Right lobe of liver (tissue), 4 donors: Measurements from ENCODE around the gene FKRP.

Experiments
- POLR2A ChIP-seq: fragments of 450-650 bp; IDR thresholded peaks from one replicate; pipeline ENCODE4 v1.6.1; 2017; ENCODE audit warnings: antibody characterized with exemption, mild to moderate bottlenecking
- TF ChIP-seq, protein P1 (sequence below), 4 donors: fragments of 200-600 bp in 3 of 4; fragments of 450-650 bp in 1 of 4; IDR thresholded peaks; one replicate each; pipeline versions ENCODE4 v1.5.1 to v1.8.0; 2016 to 2022; ENCODE audit warnings: antibody characterized with exemption in 4 of 4, mild to moderate bottlenecking in 2 of 4
- donor health status: DM: no; HTN: no; CAD: no.
- donor health status: DM: no; HTN: no; CAD: no.
- donor health status: DM: no; HTN: yes; CAD: no.

DNA sequence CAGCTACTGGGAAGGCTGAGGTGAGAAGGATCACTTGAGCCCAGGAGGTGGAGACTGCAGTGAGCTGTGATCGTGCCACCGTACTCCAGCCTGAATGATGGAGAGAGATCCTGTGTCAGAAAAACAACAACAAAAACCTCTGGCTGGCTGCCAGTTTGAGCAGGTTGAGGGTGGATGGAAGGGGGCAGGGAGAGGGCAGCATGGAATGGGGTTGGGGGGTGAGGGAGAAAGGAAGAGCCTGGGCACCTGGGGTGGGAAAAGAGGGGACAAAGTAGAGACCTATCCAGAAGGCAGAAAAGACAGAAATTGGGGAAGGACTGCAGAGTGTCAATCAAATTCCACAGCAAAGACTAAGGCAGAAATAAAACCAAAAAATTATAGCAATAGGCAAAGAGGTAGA is 37.8 kb downstream of the FKRP start:
- TF ChIP-seq, protein P1, sequence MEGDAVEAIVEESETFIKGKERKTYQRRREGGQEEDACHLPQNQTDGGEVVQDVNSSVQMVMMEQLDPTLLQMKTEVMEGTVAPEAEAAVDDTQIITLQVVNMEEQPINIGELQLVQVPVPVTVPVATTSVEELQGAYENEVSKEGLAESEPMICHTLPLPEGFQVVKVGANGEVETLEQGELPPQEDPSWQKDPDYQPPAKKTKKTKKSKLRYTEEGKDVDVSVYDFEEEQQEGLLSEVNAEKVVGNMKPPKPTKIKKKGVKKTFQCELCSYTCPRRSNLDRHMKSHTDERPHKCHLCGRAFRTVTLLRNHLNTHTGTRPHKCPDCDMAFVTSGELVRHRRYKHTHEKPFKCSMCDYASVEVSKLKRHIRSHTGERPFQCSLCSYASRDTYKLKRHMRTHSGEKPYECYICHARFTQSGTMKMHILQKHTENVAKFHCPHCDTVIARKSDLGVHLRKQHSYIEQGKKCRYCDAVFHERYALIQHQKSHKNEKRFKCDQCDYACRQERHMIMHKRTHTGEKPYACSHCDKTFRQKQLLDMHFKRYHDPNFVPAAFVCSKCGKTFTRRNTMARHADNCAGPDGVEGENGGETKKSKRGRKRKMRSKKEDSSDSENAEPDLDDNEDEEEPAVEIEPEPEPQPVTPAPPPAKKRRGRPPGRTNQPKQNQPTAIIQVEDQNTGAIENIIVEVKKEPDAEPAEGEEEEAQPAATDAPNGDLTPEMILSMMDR (IDR thresholded peaks at IDR 0.05), result no peak
- TF ChIP-seq POLR2A, result no peak
